GM12873 (cell line): ENCODE data around the gene RTN1.
A peak's percentile ranks its signal among the peaks of the same experiment; 100 is the strongest.

Experiments used
- CTCF ChIP-seq: IDR thresholded peaks from 2 replicates; pipeline ENCODE4 v1.5.1; 2012; ENCODE audit warnings: low read depth, mild to moderate bottlenecking, moderate library complexity, low read length, control low read depth; ENCODE audit not compliant: insufficient read depth; ENCODE audit errors: missing control alignments

RTN1 gene

GRCh38 chr14:59570122-59570521 lies 300.5 kb downstream of the RTN1 start:
- TF ChIP-seq CTCF, result peak; percentile 11

GRCh38 chr14:59566725-59567124 lies 303.9 kb downstream of the RTN1 start:
- TF ChIP-seq CTCF, result no peak

GRCh38 chr14:59566296-59566695 lies 304.3 kb downstream of the RTN1 start:
- TF ChIP-seq CTCF, result no peak

GRCh38 chr14:59565087-59565486 lies 305.5 kb downstream of the RTN1 start:
- TF ChIP-seq CTCF, result no peak

GRCh38 chr14:59564366-59564765 lies 306.2 kb downstream of the RTN1 start:
- TF ChIP-seq CTCF, result no peak

- TF ChIP-seq CTCF, result no peak
These were observed 323.3 kb downstream of the RTN1 start for GRCh38 chr14:59547310-59547709.
